Peyer's patch (tissue), 4 donors: ENCODE data around the gene RGS11. TPM values are rescaled to one million over a fixed set of nuclear protein-coding genes. Genes with fewer than 3 reads are reported as not detected.
A peak's percentile ranks its signal among the peaks of the same experiment; 100 is the strongest.

Experiments used
- DNase-seq, 3 donors: peaks; one replicate each; pipeline ENCODE4 v3.0.0-alpha.2; 2017 to 2019
- H3K27ac ChIP-seq, 4 donors: fragments of 200-600 bp; sonication (generic); one replicate each; pipeline ENCODE4 v1.5.1; 2016 to 2019
- H3K27me3 ChIP-seq, 2 donors: fragments of 200-600 bp; sonication (generic); one replicate each; pipeline ENCODE4 v1.5.1; 2019
- H3K36me3 ChIP-seq, 3 donors: fragments of 200-600 bp; sonication (generic); one replicate each; pipeline ENCODE4 v1.5.1; 2016 to 2019
- H3K4me1 ChIP-seq, 4 donors: fragments of 200-600 bp; sonication (generic); one replicate each; pipeline ENCODE4 v1.5.1; 2016 to 2019
- H3K4me3 ChIP-seq, 4 donors: fragments of 200-600 bp; sonication (generic); 1 replicate in 3 of 4; 2 replicates in 1 of 4; pipeline ENCODE4 v1.5.1; 2016 to 2019; ENCODE audit warnings: mild to moderate bottlenecking in 1 of 4
- H3K9me3 ChIP-seq, 4 donors: fragments of 200-600 bp; sonication (generic); one replicate each; pipeline ENCODE4 v1.5.1; 2016 to 2019; ENCODE audit warnings: mild to moderate bottlenecking in 1 of 4
- CTCF ChIP-seq, 6 experiments: fragments of 450-650 bp in 4 of 6; fragments of 200-600 bp in 2 of 6; sonication (generic) in 1 of 6; IDR thresholded peaks; one replicate each; pipeline ENCODE4 v1.5.1; 2017 to 2019; ENCODE audit warnings: antibody characterized with exemption in 6 of 6, mild to moderate bottlenecking in 3 of 6, moderate library complexity in 1 of 6
- POLR2A ChIP-seq, 2 donors: fragments of 450-650 bp; IDR thresholded peaks; one replicate each; pipeline ENCODE4 v1.5.1; 2017; ENCODE audit warnings: antibody characterized with exemption in 2 of 2, mild to moderate bottlenecking in 2 of 2, moderate library complexity in 2 of 2
- total RNA-seq, 4 donors: library from RNA; depleted of rRNA; stranded (reverse); fragments of >200 nt; gene quantifications; one replicate each; pipeline ENCODE4 v1.1.0, GENCODE V29; 2016

The RGS11 gene
- total RNA-seq, 4 donors from 2014 or later = 6.1 to 16.5 (median 11.4) TPM

GRCh38 chr16:254461-254860 lies 21.3 kb downstream of the RGS11 start:
- peaks cover 0 to 50% (median 0%) of the 10 kb centered on the region in 3 donors for H3K36me3 ChIP-seq
- peaks cover 0 to 16% (median 4%) of the 10 kb centered on the region in 4 donors for H3K4me1 ChIP-seq
- DNase-seq = no peak
- peak overlapping the region in 1 of 4 donors; percentile 83 for H3K27ac ChIP-seq
- H3K9me3 ChIP-seq = no peaks in the 10 kb centered on the region
- peak overlapping the region in 1 of 4 donors; percentile 1 for H3K4me3 ChIP-seq
- TF ChIP-seq POLR2A (IDR thresholded peaks at IDR 0.05) (no peak), CTCF (IDR thresholded peaks at IDR 0.05) (no peak)
- no peaks in the 10 kb centered on the region for H3K27me3 ChIP-seq

- H3K27me3 ChIP-seq = no peaks in the 10 kb centered on the region
- TF ChIP-seq POLR2A (IDR thresholded peaks at IDR 0.05) = peak; percentile 12 to 73
- no peak for TF ChIP-seq CTCF (IDR thresholded peaks at IDR 0.05)
- peak overlapping the region in 3 of 4 donors; percentile 58 to 90 (median 83) for H3K27ac ChIP-seq
- H3K4me1 ChIP-seq = peaks cover 0 to 16% (median 4%) of the 10 kb centered on the region in 4 donors
- H3K36me3 ChIP-seq = peaks cover 0 to 47% (median 0%) of the 10 kb centered on the region in 3 donors
- no peak overlapping the region for H3K4me3 ChIP-seq
- no peaks in the 10 kb centered on the region for H3K9me3 ChIP-seq
- peak in 2 of 3 donors; percentile 58 to 61 for DNase-seq
Observed at GRCh38 chr16:253833-254232, 21.9 kb downstream of the RGS11 start.

GRCh38 chr16:252366-253337 lies 23.1 kb downstream of the RGS11 start:
- peak in 2 of 3 donors; percentile 34 to 83 for DNase-seq
- peak overlapping the region in 1 of 4 donors; percentile 13 for H3K4me3 ChIP-seq
- H3K9me3 ChIP-seq = no peaks in the 10 kb centered on the region
- TF ChIP-seq CTCF (IDR thresholded peaks at IDR 0.05) (no peak), POLR2A (IDR thresholded peaks at IDR 0.05) (no peak)
- H3K4me1 ChIP-seq = peaks cover 0 to 16% (median 4%) of the 10 kb centered on the region in 4 donors
- H3K27ac ChIP-seq = peak overlapping the region; percentile 58 to 90 (median 72)
- H3K36me3 ChIP-seq = peaks cover 0 to 45% (median 0%) of the 10 kb centered on the region in 3 donors
- no peaks in the 10 kb centered on the region for H3K27me3 ChIP-seq

GRCh38 chr16:249431-249830 lies 26.3 kb downstream of the RGS11 start:
- TF ChIP-seq POLR2A (IDR thresholded peaks at IDR 0.05) (no peak), CTCF (IDR thresholded peaks at IDR 0.05) (no peak)
- peaks cover 0 to 16% (median 4%) of the 10 kb centered on the region in 4 donors for H3K4me1 ChIP-seq
- no peaks in the 10 kb centered on the region for H3K9me3 ChIP-seq
- peaks cover 0 to 26% (median 0%) of the 10 kb centered on the region in 3 donors for H3K36me3 ChIP-seq
- no peak overlapping the region for H3K4me3 ChIP-seq
- H3K27ac ChIP-seq = no peak overlapping the region
- H3K27me3 ChIP-seq = no peaks in the 10 kb centered on the region
- DNase-seq = no peak

GRCh38 chr16:247027-247426 lies 28.7 kb downstream of the RGS11 start:
- Histone ChIP-seq H3K27me3 (no peaks in the 10 kb centered on the region), H3K4me3 (no peak overlapping the region), H3K4me1 (peaks cover 0 to 2% (median 0%) of the 10 kb centered on the region in 4 donors), H3K9me3 (no peaks in the 10 kb centered on the region), H3K27ac (no peak overlapping the region), H3K36me3 (peaks cover 0 to 22% (median 0%) of the 10 kb centered on the region in 3 donors)
- no peak for DNase-seq
- TF ChIP-seq POLR2A (IDR thresholded peaks at IDR 0.05) (no peak), CTCF (IDR thresholded peaks at IDR 0.05) (no peak)
